H54 (cell line): ENCODE data around the gene TMEM150A.
"Not testable (repeated sequence)": the region's sequence is repeated elsewhere in the genome, so short reads cannot be mapped to it uniquely, and the experiment has no call there.

Experiments used
- DNase-seq: peaks from one replicate; pipeline ENCODE4 v3.0.0; 2011; ENCODE audit warnings: low spot score, mixed read lengths; ENCODE audit not compliant: insufficient read length
- FAIRE-seq: peaks from 3 replicates; lab custom pipeline; 2011; peaks lifted over from hg19 to GRCh38; lab: Jason Lieb, UNC
- POLR2A ChIP-seq: IDR thresholded peaks from 2 replicates; pipeline ENCODE4 v1.6.1; 2011; ENCODE audit warnings: low read depth, mild to moderate bottlenecking, low read length

Gene TMEM150A

DNA sequence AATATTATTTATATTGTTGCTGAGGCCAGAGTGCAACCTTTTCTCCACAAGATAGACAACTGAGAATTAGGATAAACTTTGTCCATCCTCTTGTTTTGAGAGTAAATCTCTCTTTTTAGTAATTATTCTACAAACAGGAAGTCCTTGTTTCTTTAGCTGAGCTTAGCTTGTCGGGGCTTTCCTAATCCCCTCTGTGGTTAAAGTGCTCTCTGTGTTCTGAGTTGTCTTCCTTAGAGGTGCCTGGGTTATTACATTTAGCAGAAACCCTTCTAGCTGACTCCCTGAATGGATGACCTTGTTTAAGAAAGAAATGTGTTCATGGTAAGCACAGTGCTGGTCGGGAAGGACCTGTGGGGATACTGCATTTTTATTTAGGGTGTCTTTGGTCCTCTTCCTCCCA is 26.2 kb upstream of the TMEM150A start:
- no peak for FAIRE-seq
- TF ChIP-seq POLR2A, result no peak
- no peak for DNase-seq

DNA sequence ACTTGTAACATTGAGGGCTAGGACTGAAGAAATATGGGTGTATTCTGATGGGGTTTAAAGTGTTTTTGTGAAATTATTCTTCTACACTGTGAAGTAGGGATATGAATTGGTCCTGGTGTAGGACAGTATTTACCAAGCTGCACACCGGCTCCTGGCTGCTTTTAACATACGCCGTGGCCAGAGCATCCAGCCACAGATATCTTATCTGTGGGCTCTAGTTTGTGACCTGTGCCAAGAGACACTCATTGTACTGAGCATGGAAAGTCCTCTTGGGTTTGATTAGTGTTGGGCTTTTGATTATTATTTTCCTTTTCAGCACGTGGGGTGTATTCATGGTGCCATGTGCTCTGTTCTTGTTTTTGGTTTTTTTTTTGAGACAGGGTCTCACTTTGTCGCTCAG is 21.5 kb upstream of the TMEM150A start:
- no peak for FAIRE-seq
- no peak for DNase-seq
- no peak for TF ChIP-seq POLR2A

DNA sequence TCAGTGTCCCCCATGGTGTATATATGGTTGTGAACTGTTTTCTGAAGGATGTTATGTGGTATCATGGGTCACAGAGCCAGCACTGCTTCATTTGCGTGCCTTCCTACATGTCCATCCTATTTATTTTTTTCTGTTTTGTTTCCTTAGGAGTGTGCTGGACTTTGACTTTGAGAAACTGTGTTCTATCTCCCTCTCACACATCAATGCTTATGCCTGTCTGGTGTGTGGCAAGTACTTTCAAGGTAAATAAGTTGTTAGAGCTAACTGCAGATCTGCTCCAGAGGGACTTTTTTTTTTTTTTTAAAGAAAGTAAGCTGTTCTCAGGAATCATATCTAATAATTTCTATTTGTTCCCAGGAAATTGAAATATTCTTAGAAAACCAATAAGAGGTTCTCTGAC is 18.8 kb upstream of the TMEM150A start:
- FAIRE-seq (no peak), DNase-seq (no peak)
- TF ChIP-seq POLR2A, result no peak

DNA sequence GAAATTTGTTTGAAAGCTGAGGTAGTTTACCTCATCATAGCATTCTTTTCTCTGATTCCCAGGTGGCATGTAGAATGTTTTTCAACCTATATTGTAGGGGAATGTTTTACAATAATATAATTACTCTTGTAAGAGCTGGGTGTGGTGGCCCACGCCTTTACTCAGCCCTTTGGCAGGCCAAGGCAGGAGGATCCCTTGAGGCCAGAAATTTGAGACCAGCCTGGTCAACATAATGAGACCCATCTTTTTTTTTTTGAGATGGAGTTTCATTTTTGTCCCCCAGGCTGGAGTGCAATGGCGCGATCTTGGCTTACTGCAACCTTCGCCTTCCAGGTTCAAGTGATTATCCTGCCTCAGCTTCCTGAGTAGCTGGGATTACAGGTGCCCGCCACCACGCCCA is 17.1 kb upstream of the TMEM150A start:
- TF ChIP-seq POLR2A, result no peak
- DNase-seq (no peak), FAIRE-seq (no peak)

DNA sequence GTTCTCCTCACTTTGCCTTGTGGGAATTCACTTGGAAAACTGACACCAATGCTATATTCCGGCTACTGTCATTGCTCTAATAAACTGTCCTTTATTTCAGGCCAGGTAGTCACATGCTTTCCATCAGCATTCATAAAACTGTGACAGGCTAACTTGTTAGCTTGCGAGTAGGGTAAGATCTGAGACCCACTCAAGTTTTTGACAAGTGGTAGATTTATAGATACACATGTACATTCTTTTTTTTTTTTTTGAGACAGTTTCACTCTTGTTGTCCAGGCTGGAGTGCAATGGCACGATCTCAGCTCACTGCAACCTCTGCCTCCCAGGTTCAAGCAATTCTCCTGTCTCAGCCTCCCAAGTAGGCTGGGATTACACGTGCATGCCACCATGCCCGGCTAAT is 15.2 kb upstream of the TMEM150A start:
- DNase-seq, FAIRE-seq: not testable (repeated sequence)

DNA sequence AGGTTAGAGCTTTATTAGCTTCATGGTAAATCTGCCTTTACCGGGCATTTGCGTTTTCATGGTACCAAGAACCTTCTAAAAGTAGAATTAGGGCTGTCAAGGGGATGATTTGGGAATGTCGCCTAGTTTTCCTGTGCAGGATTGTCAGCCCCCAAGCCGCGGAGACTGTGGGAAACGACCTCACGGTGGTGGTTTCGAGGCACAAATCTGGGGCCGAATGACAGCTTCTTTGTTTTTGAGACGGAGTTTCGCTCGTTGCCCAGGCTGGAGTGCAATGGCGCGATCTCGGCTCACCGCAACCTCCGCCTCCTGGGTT is 12.9 kb upstream of the TMEM150A start:
- no peak for DNase-seq
- no peak for TF ChIP-seq POLR2A
- FAIRE-seq, result no peak

DNA sequence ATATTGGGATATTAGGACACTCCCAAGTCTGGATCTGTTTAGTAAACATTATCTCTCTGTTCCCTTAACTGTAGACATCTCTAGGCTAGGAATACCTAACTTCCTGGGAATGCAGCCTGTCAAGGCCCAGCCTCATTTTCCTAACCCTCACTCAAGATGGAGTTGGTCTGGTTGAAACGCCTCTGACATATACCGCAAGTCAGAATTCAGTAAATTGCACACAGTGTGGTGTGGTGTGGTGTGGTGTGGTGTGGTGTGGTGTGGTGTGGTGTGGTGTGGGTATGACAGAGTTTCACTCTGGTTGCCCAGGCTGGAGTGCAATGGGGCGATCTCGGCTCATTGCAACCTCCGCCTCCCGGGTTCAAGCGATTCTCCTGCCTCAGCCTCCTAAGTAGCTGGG is 12.3 kb upstream of the TMEM150A start:
- not testable (repeated sequence) for DNase-seq, FAIRE-seq

DNA sequence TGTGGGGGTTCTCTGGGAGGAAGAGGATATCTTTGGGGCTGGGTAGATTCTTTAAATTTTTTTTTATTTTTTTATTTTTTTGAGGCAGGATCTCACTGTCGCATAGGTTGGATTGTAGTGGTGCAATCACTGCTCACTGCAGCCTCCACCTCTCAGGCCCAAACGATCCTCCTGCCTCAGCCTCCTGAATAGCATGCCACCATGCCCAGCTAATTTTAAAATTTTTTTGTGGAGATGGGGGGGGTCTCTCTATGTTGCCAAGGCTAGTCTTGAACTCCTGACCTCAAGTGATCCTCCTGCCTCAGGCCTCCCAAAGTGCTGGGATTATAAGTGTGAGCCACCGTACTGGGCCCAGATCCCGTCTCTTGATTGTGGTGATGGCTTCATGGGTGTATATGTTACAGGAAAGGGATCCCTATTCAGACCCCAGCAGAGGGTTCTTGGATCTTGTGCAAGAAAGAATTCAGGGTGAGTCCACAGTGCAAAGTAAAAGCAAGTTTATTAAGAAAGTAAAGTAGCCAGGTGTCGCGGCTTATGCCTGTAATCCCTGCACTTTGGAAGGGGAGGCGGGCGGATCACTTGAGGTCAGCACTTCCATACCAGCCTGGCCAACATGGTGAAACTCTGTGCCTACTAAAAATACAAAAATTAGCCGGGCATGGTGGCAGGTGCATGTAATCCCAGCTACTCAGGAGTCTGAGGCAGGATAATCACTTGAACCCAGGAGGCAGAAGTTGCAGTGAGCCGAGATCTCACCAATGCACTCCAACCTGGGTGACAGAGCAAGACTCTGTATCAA is 11.4 kb upstream of the TMEM150A start:
- DNase-seq, result no peak
- FAIRE-seq, result no peak
- TF ChIP-seq POLR2A, result no peak

DNA sequence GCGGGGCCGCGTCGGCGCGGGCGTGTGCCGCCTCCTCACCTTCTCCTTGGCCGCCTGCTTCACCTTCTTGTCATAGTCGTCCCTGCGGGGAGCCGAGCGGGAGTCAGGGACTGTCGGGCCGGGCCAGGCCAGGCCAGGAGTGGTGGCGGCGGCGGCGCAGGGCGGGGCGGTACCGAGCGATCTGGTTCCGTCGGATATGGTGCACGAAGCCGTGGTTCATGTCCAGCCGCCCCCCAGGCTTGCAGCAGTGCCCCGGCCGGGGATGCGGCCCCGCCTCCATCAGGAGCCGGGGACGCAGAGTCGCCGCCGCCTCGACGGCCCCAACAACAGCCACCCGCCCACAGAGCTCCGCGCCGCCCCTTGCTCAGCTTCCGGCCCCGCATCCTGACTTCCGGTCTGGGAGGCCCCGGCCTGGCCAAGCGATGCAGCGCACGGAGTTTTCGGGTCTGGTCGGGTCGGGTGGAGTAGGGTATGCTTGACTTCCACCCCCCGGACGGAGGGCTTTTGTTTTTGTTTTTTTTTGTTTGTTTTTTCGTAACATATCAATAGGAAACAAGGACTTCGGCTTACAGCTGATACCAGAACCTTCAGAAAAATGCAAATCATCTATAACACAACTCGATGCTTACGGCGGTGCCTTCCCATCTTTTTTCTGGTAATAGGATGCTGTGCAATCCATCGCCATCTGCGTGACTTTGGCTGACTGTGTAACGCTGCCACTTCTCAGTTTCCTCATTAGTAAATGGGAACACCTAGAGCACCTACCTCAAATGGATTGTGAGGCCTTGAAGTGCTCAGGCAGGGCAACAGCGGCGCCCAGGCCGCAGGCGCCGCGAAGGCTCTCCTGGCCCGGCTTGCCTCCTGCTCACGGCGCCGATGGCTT is 9.4 kb upstream of the TMEM150A start, which contains the start of gene C2orf68:
Gene C2orf68, minus strand, starts transcription at position 362 of the 883 bp plus-strand sequence. Its CDS starts 82 bp downstream, at position 280.
- no peak for FAIRE-seq
- TF ChIP-seq POLR2A, result peak; percentile 60
- DNase-seq, result peak; percentile 88

DNA sequence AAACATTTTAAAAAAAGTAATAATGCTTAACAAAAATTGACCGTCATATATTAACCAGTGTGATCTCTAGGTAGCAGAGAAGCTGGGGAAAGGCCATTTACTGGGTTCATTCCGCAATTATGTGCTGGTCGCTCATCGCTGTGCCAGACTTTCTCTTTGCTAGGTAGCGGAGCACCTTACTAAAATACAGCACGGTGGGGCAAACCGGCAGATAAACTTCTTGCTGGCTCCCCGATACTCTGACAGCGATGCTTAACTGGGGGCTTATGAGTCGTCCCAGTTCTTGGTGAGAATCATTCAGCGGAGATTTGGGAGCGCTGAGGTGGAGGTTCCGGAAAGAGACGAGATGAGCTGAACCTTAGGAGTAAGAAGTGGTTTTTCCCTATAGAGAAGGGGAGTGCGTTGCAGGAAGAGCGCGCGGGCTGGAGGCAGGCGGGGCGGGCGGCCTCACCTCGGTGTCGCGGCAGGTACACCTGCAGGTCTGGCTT is 8.8 kb upstream of the TMEM150A start:
- DNase-seq (no peak), FAIRE-seq (no peak)
- no peak for TF ChIP-seq POLR2A

DNA sequence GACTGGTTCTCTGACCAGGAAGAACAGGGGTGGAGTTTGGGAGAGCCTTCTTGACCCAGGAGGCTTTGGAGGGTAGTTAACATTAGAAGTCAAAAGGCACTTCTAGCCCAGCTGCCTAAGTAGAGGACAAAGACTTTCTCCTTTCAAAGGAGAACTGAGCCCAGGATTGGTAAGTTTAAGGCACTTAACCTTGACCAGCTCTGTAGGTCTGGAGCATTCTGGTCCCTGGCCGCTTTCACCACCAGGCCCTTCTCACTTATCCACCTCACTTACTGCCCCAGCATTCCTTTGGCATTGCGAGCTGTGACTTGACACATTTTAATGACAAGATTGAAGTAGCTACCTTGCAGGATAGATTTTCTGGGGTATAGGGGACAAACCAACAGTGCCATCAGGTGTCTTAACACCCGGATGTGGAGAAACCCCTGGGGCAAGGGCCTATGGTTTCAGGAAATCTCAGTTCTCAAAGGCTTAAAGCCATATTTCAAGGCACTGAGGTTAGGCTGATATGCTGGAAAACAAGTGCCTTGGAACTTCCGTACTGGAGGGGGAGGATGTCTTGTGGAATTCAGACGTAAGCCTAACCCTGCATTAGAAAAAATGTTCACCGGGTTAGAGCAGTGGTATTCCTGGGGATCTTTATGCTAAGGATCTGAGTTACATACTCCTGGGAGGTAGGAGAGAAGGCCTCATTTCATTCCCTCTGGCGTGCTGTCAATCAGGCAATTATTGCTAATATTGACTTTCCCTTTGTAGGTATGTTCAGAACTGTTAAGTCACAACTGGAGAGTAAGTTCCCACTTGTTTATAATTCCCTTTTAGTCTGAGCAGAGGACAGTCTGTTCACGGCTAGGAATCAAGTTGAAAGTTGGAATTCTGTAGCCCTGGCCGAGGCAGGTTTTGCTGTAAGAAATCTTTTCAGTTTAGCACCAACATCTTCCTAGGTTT is 5.0 kb upstream of the TMEM150A start:
- no peak for TF ChIP-seq POLR2A
- no peak for FAIRE-seq
- no peak for DNase-seq

DNA sequence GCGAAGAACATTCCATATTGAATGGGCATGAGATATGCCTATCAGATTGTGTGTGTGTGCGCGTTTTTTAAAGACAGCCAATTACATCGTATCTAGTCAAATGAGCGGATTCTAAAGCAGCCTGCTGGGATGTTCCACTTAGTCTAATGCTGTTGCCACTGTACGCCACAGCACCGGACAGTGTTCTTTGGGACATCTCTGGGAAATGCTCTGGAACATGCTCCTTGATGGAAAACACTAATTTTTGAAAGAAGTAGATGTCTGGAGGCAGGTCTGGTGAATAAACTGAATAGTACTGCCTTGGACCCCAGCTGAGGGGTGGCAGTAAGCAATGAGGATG is 3.6 kb upstream of the TMEM150A start:
- no peak for TF ChIP-seq POLR2A
- FAIRE-seq, result no peak
- no peak for DNase-seq

DNA sequence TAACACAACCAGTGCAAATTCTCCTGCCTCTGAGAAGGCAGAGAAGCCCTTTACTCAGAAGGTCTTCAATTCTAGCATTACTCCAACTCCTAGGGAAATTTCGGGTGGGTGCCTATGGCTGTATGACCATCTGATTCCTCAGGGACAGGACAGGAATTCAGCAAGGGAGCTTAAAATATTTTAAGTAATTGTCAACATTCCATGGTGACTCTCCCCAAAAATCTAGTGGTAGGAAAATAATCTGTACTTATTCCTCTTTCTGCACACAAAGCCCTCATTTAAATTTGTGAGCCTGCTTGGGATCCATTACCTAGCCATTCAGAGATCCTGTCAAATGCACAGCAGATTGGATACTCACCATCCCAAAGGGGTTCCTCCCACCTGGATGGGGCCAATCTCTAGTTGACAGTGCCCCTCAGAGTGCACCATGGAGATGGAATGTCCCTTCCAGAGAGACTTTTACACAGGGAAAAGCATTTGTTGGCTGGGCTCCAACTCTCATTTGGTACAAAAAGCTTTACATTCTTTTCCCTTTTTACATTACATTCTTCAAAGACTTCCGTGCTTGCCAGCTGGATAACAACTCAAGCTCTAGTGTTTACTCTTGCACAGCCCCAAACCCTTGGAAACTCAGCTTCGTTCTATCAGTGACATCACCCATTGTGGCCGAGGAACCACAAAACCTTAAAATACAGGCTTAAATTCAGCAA is 3.1 kb upstream of the TMEM150A start:
- TF ChIP-seq POLR2A, result no peak
- FAIRE-seq, result no peak
- no peak for DNase-seq
